A549 treated with GW870086 at 1 μM for 4 hours (cell line): ENCODE measurements around the gene MAJIN. TPM values are rescaled to one million over a fixed set of nuclear protein-coding genes. Genes with fewer than 3 reads are reported as not detected.

Experiments
- total RNA-seq: library from RNA; stranded (reverse); fragments of 200-300 nt; extraction: Qiagen RNA extraction; gene quantifications from 5 replicates; pipeline ENCODE4 v1.2.3, GENCODE V29; 2022; ENCODE audit warnings: low read depth

Gene MAJIN, protein sequence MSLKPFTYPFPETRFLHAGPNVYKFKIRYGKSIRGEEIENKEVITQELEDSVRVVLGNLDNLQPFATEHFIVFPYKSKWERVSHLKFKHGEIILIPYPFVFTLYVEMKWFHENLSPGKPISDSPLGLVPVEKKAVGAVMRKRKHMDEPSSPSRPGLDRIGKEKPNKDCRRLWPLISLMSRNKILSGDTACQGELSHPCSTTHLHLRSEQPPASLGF
- total RNA-seq: not detected in 5 replicates

DNA sequence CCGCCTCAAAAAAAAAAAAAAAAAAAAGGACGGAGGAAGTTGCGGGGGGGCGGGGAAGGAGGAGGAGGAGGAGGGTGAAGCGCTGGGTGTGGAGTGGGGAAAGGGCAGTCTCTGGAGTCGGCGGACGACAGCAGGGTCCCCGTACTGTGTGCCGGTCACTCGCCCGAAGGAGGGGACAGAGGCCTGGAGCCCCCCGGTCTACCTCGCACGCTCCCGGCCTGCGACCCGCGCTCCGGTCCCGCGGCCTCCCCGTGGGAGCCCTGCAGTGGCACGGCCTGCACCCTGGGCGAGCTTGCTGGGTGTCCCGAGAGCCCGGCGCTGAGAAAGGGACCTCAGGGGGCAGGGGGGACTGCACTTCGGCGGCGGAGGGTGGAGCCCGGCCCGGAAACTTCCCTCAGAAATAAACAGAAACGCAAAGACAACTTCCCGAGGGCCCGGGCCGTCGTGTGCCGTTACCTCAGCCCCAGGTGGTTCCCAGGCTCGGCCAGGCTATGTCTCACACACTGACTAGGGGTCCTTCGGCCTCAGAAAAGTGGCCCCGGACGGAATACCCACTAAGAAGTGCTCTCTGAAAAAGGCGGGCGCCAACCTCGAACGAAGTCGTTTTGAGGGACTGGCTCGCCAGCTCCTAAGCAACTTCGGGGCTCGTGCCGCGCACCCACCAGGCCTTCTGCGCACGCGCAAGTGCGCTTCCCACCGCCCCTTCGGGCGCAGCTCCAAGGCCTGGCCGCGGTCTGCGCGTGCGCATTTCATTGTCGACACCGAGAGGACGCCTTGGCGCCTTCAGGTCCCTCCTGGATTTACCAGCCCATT, at the start of gene MAJIN:
Gene MAJIN, minus strand, starts transcription at position 688 of the 813 bp plus-strand sequence. CDS start 12,703 bp downstream, outside the sequence.

DNA sequence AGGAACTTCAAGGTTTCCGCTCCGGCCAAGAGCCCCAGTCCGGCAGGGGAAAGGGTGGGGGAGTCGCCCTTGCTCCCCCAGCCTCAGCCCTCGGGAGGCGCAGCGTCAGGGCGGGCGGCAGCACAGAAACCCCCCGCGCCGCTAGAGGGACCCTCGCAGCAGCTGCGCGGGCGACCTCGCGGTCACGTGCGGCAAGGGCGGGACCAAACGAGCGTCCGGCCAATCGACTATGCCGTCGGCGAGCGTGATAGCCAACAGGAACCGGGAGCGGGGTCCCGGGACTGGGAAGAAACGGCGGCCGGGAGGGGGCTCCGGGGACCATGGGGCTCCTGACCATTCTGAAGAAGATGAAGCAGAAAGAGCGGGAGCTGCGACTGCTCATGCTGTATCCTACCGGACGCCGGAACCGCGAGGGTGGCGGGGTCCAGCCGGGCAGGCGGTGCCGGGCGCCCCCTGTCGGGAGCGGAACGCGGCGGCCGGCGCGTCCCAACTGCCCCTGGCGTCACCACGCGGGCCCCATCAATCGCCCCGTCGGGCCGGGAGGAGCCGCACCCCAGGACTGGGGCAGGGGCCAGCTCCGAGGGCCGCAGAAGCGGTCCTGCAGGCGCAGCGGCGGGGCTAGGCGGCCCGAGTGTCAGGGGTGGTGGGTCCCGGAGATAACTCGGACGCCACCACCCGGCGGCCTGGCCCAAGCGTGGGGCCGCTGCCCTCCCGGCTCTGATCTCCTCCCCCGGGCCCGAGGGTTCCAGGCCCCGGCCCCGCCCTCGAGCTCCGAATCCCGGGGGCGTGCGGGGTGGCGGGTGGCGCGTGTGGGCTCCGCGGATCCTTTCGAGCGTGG, 42.2 kb upstream of the MAJIN start, which contains the start of gene ARL2:
Gene ARL2, plus strand, starts transcription at position 273 of the 838 bp plus-strand sequence. Its CDS starts 48 bp downstream, at position 321.

DNA sequence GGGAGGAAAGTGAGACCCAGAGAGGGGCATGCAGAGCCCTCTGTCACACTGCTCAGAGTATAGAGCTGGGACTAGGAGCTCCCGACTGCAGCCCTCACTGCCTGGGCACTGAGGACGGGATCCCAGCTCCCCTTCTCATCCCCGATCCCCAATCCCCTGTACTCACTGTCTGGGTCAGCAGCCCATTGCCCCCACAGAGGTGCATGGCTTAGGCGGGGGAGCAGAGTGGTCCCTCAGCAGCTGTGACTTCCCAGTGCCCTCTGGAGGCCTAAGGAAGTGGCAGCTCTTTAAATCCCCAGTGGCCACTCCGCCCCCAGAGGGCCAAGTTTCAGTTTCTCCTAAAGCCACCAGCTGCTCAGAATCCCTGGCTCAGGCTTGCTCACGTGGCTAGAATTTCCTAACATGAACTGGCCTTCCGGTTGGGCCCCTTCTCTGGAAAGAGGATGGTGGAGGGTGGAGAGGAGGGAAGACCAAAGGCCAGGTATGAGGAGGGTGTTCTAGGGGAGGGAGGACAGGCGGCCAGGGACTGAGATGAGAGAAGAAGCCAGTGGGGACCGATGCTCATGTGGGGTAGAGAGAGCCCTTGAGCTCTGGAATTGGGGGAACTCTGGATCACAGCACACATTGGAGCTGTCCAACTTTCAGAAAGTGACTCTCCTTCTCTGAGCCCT, 24.9 kb upstream of the MAJIN start, which contains the start of gene BATF2:
Gene BATF2, minus strand, starts transcription at position 262 of the 671 bp plus-strand sequence. Its CDS starts 57 bp downstream, at position 205.

DNA sequence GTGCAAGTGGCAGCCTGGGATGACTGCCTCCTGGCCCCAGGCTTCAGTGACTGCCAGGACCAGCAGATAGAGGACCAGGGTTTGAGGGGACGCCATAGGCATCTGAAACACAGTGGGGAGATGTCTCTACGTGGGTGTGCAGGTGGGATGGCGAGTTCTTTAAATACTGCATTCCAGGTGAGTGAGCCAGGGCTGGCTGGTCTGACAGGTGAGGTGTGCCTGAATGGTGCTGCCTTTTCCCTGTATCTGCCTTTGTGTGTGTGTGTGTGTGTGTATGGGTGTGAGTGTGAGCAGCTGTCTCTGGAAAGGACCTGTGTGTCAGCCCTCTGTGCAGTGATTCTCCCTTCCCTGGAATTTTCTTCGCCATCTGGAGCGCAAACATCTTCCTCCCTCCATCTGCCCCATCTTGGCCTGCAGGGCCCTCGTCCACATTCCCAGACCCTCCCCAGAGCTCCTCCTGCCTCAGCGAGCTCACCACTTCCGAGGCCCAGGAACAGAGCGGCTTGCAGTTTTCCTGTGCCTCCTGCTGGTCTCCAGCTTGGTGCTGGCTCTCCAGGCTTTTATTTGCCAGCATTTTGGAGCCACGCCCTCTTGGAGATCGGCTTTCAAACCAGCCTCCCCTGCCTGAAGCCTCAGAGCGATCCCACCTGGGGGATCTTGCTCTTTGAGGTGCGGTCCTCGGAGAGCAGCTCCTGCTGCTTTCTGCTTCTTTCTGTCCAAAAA, 36.4 kb downstream of the MAJIN start, which contains the start of gene GPHA2:
Gene GPHA2, minus strand, starts transcription at position 535 of the 723 bp plus-strand sequence. Its CDS starts 433 bp downstream, at position 102.

DNA sequence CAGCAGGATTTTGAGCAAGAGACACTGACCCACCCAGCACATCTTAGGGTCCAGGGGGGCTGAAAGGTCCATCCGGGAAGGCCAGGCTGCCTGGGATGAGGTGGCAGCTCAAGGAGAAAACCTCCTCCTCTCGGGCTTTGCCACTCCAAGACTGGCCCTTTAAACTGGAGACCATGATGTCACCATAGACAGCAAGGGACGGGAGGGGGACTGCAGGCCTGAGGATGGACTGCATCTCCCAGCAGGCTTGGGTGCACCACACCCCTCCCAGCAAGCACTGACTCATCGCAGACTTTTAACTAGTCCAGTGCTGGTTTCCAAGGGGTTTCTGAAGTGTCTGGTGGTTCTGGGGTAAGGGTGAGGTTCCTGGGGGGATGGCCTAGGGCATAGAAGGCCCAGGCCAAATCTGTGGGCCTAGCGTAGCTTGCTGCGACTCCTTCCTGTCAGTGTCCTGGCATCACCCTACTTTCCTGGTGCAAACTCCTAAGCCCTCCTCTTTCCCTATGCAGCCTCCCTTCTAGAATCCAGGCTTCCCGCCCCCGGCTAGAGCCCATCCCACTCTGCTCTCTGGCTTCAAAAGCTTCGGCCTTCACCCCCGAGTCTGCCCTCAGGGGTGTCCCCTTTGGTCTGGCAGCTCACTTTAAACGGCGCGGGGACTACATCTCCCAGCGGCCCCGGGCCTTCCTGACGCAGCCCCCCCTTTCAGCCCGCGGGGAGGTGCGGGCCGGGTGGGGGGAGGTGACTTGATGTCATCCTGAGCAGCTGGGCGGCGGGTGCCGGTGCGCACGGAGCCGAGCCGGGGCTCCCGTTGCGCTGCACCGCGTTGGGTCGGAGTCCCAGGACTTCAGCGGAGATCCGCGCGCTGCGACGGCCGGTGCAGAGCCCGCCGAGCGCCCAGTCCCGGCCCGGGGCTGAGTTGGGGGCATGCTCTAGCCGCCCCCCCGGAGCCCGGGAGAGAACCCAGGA, 47.7 kb downstream of the MAJIN start, which contains the start of gene PPP2R5B:
Gene PPP2R5B, plus strand, starts transcription at position 746 of the 966 bp plus-strand sequence. CDS start 1,046 bp downstream, outside the sequence.

DNA sequence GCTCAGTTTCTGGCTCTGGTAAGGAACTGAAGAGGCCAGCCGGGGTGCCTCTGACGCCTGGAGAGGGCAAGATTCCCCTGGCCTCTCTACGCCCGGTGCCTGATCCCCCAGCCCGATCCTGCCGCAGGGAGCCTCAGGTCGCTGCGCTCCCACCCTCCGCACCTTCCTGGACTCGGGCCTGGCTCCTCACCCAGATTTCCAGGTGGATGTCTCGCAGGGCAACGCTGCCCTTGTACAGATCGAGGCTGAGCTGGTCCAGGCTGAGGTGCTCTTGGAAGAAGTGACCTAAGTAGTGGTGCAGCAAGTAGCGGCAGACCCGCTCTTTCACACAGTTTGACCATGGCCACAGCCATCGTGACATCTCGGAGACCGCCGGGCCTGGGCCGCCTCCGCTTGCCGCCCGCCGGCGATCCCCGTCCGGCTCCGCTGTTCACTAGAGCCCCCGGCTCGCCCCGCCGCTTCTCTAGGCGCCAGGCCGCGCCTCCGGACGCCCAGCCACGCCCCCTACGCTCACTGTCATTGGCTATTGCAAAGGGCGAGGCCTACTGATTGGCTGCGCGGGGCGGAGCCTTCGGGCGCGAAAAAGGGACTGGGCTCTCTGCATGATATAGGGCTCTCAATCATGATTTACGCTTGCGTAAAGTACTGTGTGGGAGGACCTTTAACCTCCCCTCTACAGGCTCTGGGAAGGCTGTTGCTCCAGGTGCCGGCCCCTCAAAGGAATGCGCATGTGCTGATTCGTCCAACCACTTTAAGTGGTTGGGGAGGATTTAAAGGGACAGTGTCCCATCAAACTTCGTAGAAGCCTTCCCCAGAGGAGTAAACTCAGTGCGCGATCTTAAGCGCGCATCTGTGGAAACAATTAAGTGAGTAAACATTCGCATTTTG, 54.9 kb downstream of the MAJIN start, which contains the start of gene ATG2A:
Gene ATG2A, minus strand, starts transcription at position 435 of the 888 bp plus-strand sequence. Its CDS starts 74 bp downstream, at position 361.

Other genes starting within 250 kb of the MAJIN start
- gene NRXN2, start 248.9 kb downstream of the MAJIN start, total RNA-seq: 0.19 to 0.35 TPM (median 0.27 TPM) in 5 replicates
- 1.1 to 2.6 TPM (median 1.4 TPM) in 5 replicates for gene RASGRP2, start 228.0 kb downstream of the MAJIN start, total RNA-seq
- 0.17 to 0.58 TPM (median 0.32 TPM) in 5 replicates for gene PYGM, start 212.1 kb downstream of the MAJIN start, total RNA-seq
- 160 to 206 TPM (median 161 TPM) in 5 replicates for gene SF1, start 193.6 kb downstream of the MAJIN start, total RNA-seq
- gene MAP4K2, start 168.9 kb downstream of the MAJIN start, total RNA-seq: 6.9 to 9.1 TPM (median 8.0 TPM) in 5 replicates
- gene MEN1, start 161.6 kb downstream of the MAJIN start, total RNA-seq: 28.7 to 39.3 TPM (median 36.7 TPM) in 5 replicates
- gene CDC42BPG, start 127.5 kb downstream of the MAJIN start, total RNA-seq: 1.1 to 1.8 TPM (median 1.6 TPM) in 5 replicates
- 104 to 140 TPM (median 129 TPM) in 5 replicates for gene EHD1, start 93.5 kb downstream of the MAJIN start, total RNA-seq
- 12.9 to 22.4 TPM (median 20.8 TPM) in 5 replicates for gene ATG2A, start 54.9 kb downstream of the MAJIN start, total RNA-seq
- gene PPP2R5B, start 47.4 kb downstream of the MAJIN start, total RNA-seq: 3.6 to 6.2 TPM (median 4.2 TPM) in 5 replicates
- not detected in 5 replicates for gene GPHA2, start 36.2 kb downstream of the MAJIN start, total RNA-seq
- gene BATF2, start 24.9 kb upstream of the MAJIN start, total RNA-seq: 0.61 to 1.3 TPM (median 0.67 TPM) in 5 replicates
- gene ARL2, start 42.1 kb upstream of the MAJIN start, total RNA-seq: 157 to 200 TPM (median 182 TPM) in 5 replicates
- 20.2 to 23.7 TPM (median 21.5 TPM) in 5 replicates for gene SNX15, start 55.3 kb upstream of the MAJIN start, total RNA-seq
- gene SAC3D1, start 69.1 kb upstream of the MAJIN start, total RNA-seq: 33.6 to 55.1 TPM (median 50.9 TPM) in 5 replicates
- gene NAALADL1, start 86.4 kb upstream of the MAJIN start, total RNA-seq: not detected in 5 replicates
- gene CDCA5, start 111.9 kb upstream of the MAJIN start, total RNA-seq: 56.3 to 73.2 TPM (median 69.6 TPM) in 5 replicates
- 30.8 to 34.6 TPM (median 33.1 TPM) in 5 replicates for gene ZFPL1, start 112.1 kb upstream of the MAJIN start, total RNA-seq
- gene VPS51, start 124.1 kb upstream of the MAJIN start, total RNA-seq: 50.2 to 54.5 TPM (median 53.0 TPM) in 5 replicates
- 5.3 to 6.8 TPM (median 5.5 TPM) in 5 replicates for gene TM7SF2, start 139.8 kb upstream of the MAJIN start, total RNA-seq
- gene ZNHIT2, start 145.6 kb upstream of the MAJIN start, total RNA-seq: 14.6 to 23.2 TPM (median 21.6 TPM) in 5 replicates
- gene FAU, start 150.0 kb upstream of the MAJIN start, total RNA-seq: 887 to 1,065 TPM (median 962 TPM) in 5 replicates
- gene MRPL49, start 150.2 kb upstream of the MAJIN start, total RNA-seq: 68.9 to 78.3 TPM (median 73.3 TPM) in 5 replicates
- 30.3 to 41.2 TPM (median 40.5 TPM) in 5 replicates for gene SYVN1, start 162.4 kb upstream of the MAJIN start, total RNA-seq
- gene SPDYC, start 198.1 kb upstream of the MAJIN start, total RNA-seq: not detected in 5 replicates
- 94.0 to 119 TPM (median 113 TPM) in 5 replicates for gene CAPN1, start 209.8 kb upstream of the MAJIN start, total RNA-seq